DMS153 treated with DMSO at 0.1 percent for 48 hours (cell line): ENCODE measurements around the gene NCLN.
"Not testable (repeated sequence)": the region's sequence is repeated elsewhere in the genome, so short reads cannot be mapped to it uniquely, and the experiment has no call there.

Source experiments
- DNase-seq: peaks from one replicate; lab custom pipeline; 2025; ENCODE audit not compliant: unreplicated experiment; lab: John Stamatoyannopoulos, UW

Gene NCLN

DNA sequence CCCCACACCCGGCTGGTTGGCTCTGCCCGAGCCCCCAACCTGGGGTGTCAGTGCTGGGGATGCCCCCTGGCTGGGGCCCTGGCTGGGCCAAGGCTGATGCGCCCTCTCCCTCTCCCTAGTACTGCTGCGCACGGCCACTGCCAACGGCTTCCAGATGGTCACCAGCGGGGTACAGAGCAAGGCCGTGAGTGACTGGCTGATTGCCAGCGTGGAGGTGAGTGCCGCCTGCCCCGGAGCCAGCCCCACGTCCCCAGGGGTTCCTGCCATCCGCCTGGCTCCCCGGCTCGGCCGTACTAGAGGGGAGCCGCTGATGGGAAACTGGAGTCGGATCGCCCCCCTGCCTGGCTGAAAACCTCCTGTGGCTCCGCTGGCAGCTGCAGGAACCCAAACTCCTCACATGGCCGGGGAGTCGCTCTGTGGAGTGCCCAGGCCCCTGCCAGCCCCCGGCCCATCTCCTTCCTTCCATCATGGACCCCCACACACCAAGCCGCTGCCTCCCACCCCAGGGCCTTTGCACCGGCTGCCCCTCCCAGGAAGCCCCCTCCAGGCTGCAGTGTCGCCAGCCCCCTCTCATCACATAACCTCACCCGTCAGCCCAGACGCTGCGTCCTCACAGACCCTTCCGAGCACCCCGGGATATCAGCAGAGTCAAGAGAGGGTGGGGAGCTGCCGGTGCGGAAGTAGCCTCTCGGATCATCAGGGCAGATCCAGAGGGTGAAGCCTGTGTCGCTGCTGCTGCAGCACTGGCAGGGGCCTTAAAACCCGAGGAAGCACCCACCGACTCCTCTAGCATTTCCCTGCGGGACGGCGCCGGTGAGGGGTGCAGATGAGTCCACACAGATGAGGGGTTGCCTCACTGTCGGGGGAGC lies 10.6 kb downstream of the NCLN start:
- DNase-seq: no peak

- DNase-seq: no peak
Observed at GRCh38 chr19:3196933-3197205, 11.1 kb downstream of the NCLN start.

DNA sequence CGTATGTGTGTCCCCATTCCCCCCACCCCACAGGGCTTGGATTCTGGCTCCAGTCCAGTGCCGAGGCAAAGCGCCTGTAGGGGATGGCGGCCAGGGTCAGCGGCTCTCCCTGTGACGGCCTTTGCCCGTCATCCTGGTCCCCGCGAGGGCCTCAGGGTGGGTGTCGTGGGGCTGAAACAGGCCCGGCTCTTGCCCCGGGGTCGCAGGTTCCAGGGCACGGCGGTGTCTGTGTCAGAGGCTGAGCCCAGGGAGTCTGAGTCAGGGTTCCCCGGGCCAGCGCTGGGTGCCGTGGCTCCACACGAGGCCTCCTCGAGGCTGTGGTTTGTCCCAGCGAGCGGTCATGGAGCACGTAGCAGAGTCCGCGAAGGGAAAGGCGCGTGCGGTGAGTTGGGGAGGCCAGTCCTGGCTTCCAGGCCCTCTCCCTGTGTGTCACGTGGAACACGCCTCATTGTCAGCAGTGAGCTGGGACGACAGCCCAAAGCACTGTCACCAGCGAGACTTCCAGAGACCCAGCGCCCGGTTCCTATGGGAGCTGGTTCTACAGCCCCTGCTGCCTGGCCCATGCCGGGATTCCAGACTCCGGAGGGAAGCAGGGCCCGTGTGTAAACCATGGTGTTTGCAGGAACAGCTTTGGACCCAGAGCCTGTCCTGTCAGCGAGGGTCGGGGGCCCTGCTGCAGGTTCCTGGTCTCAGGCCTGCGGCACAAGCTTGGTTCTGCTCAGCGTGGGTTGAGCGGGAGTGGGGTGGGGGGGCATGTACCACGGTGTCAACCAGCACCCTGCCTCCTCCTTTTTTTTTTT lies 13.4 kb downstream of the NCLN start:
- no peak for DNase-seq

- DNase-seq: no peak
Observed at GRCh38 chr19:3201072-3201700, 15.5 kb downstream of the NCLN start.

GRCh38 chr19:3201911-3202310 lies 16.2 kb downstream of the NCLN start:
- no peak for DNase-seq

DNA sequence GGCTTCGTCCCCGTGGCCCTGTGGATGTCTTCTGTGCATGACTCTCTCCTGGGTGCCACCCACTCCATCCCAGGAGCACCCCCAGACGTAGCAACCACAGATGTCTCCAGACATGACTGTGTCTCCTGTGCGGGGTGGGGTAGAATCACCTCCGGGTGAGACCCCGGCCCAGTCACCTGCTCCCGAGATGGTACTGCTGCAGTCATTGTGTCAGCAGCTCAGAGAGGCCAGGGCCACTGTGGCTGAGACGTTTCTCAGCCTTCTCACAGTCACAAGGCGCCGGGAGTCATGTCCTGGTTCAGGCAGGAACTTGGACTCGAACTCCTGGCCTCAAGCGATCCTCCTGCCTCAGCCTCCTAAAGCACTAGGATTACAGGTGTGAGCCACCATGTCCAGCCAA lies 16.6 kb downstream of the NCLN start:
- no peak for DNase-seq

DNA sequence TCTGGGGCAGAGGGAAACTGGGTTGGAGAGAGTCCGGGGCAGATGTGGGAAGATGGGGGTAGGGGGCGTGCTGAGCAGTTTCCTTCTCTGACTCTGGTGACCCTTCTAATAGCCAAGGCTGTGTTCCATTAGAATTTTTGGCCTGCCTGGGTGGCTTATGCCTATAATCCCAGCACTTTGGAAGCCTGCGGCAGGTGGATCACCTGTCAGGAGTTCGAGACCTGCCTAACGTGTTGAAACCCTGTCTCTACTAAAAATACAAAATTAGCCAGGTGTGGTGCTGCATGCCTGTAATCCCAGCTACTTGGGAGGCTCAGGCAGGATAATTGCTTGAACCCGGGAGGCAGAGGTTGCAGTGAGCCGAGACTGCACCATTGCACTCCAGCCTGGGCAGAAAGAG lies 17.2 kb downstream of the NCLN start:
- not testable (repeated sequence) for DNase-seq

- no peak for DNase-seq
Observed at GRCh38 chr19:3203805-3204645, 18.3 kb downstream of the NCLN start.

- DNase-seq: no peak
Observed at GRCh38 chr19:3204646-3205275, 19.0 kb downstream of the NCLN start.

DNA sequence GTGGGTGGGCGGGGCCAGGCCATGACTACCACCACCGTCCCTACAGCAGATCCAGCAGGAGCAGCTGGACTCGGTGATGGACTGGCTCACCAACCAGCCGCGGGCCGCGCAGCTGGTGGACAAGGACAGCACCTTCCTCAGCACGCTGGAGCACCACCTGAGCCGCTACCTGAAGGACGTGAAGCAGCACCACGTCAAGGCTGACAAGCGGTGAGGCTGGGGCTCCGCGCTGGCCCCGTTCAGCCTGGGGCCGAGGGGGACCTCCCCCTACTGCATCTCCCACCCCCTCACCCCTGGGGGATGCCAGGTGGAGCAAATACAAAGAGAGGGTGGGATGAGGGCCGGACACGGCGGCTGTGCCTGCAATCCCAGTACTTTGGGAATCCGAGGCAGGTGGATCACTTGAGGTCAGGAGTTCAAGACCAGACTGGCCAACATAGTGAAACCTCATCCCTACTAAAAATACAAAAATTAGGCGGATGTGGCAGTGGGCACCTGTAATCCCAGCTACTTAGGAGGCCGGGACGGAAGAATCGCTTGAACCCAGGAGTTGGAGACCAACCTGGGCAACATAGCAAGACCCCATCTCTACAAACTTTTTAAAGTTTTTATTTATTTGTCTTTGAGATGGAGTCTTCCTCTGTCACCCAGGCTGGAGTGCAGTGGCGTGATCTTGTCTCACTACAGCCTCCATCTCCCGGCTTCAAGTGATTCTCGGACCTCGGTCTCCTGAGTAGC lies 20.7 kb downstream of the NCLN start:
- no peak for DNase-seq

- no peak for DNase-seq
Observed at GRCh38 chr19:3207461-3208242, 21.9 kb downstream of the NCLN start.

GRCh38 chr19:3208317-3209207 lies 22.8 kb downstream of the NCLN start:
- no peak for DNase-seq

DNA sequence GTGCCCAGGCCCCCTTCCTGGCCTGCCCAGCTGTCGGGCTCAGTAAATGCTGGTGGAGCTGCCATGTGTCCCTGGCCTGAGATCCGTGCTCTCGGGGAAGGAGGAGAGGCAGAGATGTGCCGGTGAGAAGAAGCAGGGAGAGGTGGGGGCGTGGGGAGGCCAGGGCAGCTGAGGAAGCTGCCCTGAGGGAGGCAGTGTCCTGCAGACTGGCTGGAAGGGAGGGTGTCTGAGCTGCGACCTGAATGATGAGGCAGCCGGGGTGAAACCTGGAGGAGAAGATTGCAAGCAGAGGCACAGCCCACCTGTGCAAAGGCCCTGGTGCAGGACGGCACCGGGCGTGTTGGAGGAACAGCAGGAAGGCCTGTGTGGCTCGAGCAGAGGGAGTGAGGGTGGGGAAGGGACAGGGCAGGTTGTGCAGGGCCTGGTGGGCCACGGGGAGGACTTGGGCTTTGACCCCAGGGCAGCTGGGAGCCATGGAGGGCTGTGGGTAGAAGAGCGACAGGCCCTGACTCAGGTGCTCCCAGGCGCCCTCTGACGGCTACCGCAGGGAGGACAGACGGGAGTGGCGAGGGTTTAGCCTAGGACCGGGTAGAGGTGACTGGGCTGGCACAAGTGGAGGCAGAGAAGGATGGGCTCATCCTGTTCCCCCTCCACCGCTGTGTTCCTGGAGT lies 24.8 kb downstream of the NCLN start:
- no peak for DNase-seq

- DNase-seq: no peak
Observed at GRCh38 chr19:3211191-3211590, 25.5 kb downstream of the NCLN start.

DNA sequence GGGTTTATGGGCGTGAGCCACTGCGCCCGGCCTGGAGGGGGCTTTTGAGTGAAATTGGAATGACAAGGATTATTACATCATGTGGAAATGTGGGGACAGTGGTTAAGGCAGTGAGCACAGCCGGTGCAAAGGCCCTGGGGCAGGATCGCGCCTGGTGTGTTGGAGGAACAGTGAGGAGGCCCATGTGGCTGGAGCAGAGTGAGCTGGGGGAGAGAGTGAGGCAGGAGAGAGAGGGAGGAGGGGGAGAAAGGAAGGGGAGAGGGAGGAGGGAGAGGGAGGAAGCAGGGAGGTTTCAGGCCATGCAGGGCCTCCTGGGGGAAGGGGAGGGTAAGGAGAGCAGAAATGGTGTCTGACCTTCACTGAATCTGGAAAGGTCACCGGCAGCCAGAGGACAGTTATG lies 27.4 kb downstream of the NCLN start:
- no peak for DNase-seq

GRCh38 chr19:3216874-3217273 lies 31.1 kb downstream of the NCLN start:
- no peak for DNase-seq

DNA sequence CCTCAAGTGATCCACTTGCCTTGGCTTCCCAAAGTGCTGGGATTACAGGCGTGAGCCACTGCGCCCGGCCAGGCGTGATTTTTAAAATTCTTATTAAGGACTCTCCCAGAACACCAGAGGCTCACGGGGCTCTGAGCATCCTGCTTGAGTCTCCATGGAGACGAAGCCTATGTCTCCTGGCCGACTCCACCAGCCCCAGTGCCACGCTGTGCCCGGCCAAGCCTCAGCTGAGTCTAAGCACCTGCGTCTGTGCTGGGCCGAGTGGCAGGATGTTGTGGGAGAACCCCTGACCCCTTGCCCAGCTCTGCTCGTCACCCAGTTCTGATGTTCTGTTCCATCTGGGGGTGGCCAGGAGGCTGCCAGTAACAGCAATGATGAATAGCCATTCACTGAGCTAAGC lies 34.8 kb downstream of the NCLN start:
- DNase-seq: no peak

DNA sequence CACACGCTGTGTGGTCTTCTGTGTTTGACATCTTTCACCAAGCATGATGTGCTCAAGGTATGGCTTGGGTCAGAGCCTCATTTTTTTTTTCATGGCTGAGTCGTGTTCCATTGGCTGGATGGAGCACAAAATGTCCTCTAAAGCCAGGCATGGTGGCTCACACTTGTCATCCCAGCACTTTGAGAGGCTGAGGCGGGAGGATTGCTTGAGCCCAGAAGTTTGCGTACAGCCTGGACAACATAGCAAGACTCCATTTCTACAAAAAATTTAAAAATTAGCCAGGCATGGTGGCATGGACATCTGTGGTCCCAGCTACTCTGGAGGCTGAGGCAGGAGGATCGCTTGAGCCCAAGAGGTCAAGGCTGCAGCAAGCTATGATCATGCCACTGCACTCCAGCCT lies 35.8 kb downstream of the NCLN start:
- not testable (repeated sequence) for DNase-seq
